Measurements from ENCODE around the gene ZSCAN16. TPM values are rescaled to one million over a fixed set of nuclear protein-coding genes. Genes with fewer than 3 reads are reported as not detected.

The ZSCAN16 gene
- total and polyA plus RNA-seq, 2 experiments from 2014 or later = 4.7 to 12.9 TPM

- Histone ChIP-seq H3K27ac (ENCODE audit: low read depth) (no peak overlapping the region), H3K4me3 (no peak overlapping the region), H3K4me2 (no peak overlapping the region), H3K9me2 (ENCODE audit: insufficient read depth) (peaks cover 6% of the 10 kb centered on the region; the same call in 1 of the 2 replicates), H3K36me3 (ENCODE audit: insufficient read depth) (peaks cover 16% of the 10 kb centered on the region), H3F3A (replicated peaks; ENCODE audit: low read depth) (no peaks in the 10 kb centered on the region), H4K20me1 (replicated peaks; ENCODE audit: insufficient read depth) (peaks cover 7% of the 10 kb centered on the region; the same call in 1 of the 2 replicates), H2AFZ (no peak overlapping the region), H3K4me1 (ENCODE audit: insufficient read depth) (peaks cover 5% of the 10 kb centered on the region; the same call in 1 of the 2 replicates), H3K79me2 (replicated peaks; ENCODE audit: insufficient read depth) (no peaks in the 10 kb centered on the region), H3K27me3 (ENCODE audit: insufficient read depth) (peaks cover 12% of the 10 kb centered on the region)
- TF ChIP-seq ZNF331 (CRISPR knock-in tag; IDR thresholded peaks at IDR 0.05; ENCODE audit: low read depth) (no peak), ZNF114 (CRISPR knock-in tag; IDR thresholded peaks at IDR 0.05) (no peak), CTCF (conservative IDR thresholded peaks at IDR 0.05; ENCODE audit: low read depth in 2 of 2) (no peak), ETS1 (IDR thresholded peaks at IDR 0.05) (no peak), REST (IDR thresholded peaks at IDR 0.05; ENCODE audit: unreplicated experiment) (no peak)
- Mint-ChIP-seq H3K27me3 (ENCODE audit: insufficient read depth, low read depth, poor library complexity) (no peaks in the 10 kb centered on the region), H3K36me3 (ENCODE audit: low read depth) (peaks cover 31% of the 10 kb centered on the region), H3K27ac (no peak overlapping the region), H3K4me3 (no peak overlapping the region), H3K4me1 (peaks cover 13% of the 10 kb centered on the region), H3K9me3 (no peaks in the 10 kb centered on the region; the same call in 2 of the 3 replicates)
- no peak for DNase-seq (ENCODE audit: low spot score)
- no peak for ATAC-seq
Measured at GRCh38 chr6:28159029-28159607, 34.7 kb downstream of the ZSCAN16 start.

GRCh38 chr6:28160233-28160632 is 35.8 kb downstream of the ZSCAN16 start:
- DNase-seq (ENCODE audit: low spot score) (no peak), ATAC-seq (no peak)
- H3K79me2 ChIP-seq (replicated peaks; ENCODE audit: insufficient read depth) = no peaks in the 10 kb centered on the region
- H3K27me3 Mint-ChIP-seq (ENCODE audit: insufficient read depth, low read depth, poor library complexity) = no peaks in the 10 kb centered on the region
- H3K9me3 Mint-ChIP-seq = no peaks in the 10 kb centered on the region
- H3F3A ChIP-seq (replicated peaks; ENCODE audit: low read depth) = no peaks in the 10 kb centered on the region
- H3K27ac ChIP-seq (ENCODE audit: low read depth) = no peak overlapping the region
- H3K4me1 ChIP-seq (ENCODE audit: insufficient read depth) = peaks cover 5% of the 10 kb centered on the region; the same call in 1 of the 2 replicates
- TF ChIP-seq NANOG (IDR thresholded peaks at IDR 0.05; ENCODE audit: borderline replicate concordance) (no peak), ZNF114 (CRISPR knock-in tag; IDR thresholded peaks at IDR 0.05) (no peak), ZNF331 (CRISPR knock-in tag; IDR thresholded peaks at IDR 0.05; ENCODE audit: low read depth) (no peak), CTCF (conservative IDR thresholded peaks at IDR 0.05; ENCODE audit: low read depth in 2 of 2) (no peak), POLR2AphosphoS5 (IDR thresholded peaks at IDR 0.05; ENCODE audit: low read depth) (no peak), JUNB (IDR thresholded peaks at IDR 0.05; ENCODE audit: unreplicated experiment) (no peak), REST (IDR thresholded peaks at IDR 0.05; ENCODE audit: unreplicated experiment) (no peak)
- 0 out of 2 replicates have a peak, but pooled peaks cover 3% of the 10 kb centered on the region for H4K20me1 ChIP-seq (replicated peaks; ENCODE audit: insufficient read depth)
- H3K4me1 Mint-ChIP-seq = peaks cover 13% of the 10 kb centered on the region
- peaks cover 6% of the 10 kb centered on the region; the same call in 1 of the 2 replicates for H3K9me2 ChIP-seq (ENCODE audit: insufficient read depth)
- no peak overlapping the region for H2AFZ ChIP-seq
- H3K4me3 Mint-ChIP-seq = no peak overlapping the region
- H3K27ac Mint-ChIP-seq = no peak overlapping the region
- H3K4me2 ChIP-seq = no peak overlapping the region
- H3K27me3 ChIP-seq (ENCODE audit: insufficient read depth) = peaks cover 15% of the 10 kb centered on the region
- no peak overlapping the region for H3K4me3 ChIP-seq
- H3K36me3 Mint-ChIP-seq (ENCODE audit: low read depth) = peaks cover 20% of the 10 kb centered on the region
- H3K36me3 ChIP-seq (ENCODE audit: insufficient read depth) = peaks cover 10% of the 10 kb centered on the region; the same call in 1 of the 2 replicates
